GM19438 (cell line): ENCODE measurements around the gene SHROOM4.

Experiments
- ATAC-seq: cut with Tn5 transposase; IDR thresholded peaks from one replicate; pipeline ENCODE4 v1.9.1; 2021; ENCODE audit warnings: low read depth; ENCODE audit not compliant: unreplicated experiment

Gene SHROOM4

GRCh38 chrX:50813843-50814661, at the start of gene SHROOM4:
TSS of gene SHROOM4 (minus strand) at chrX:50814194. CDS start at chrX:50814018, 176 bp downstream.
- no peak for ATAC-seq

- ATAC-seq: no peak
Observed at GRCh38 chrX:50863471-50863870, 49.5 kb upstream of the SHROOM4 start.

- ATAC-seq: no peak
Observed at GRCh38 chrX:50860518-50860917, 46.5 kb upstream of the SHROOM4 start.

GRCh38 chrX:50858548-50858947, 44.6 kb upstream of the SHROOM4 start:
- ATAC-seq: no peak

GRCh38 chrX:50853399-50853798, 39.4 kb upstream of the SHROOM4 start:
- no peak for ATAC-seq

GRCh38 chrX:50852524-50852923, 38.5 kb upstream of the SHROOM4 start:
- ATAC-seq: no peak

GRCh38 chrX:50842221-50842620, 28.2 kb upstream of the SHROOM4 start:
- no peak for ATAC-seq

GRCh38 chrX:50839730-50840129, 25.7 kb upstream of the SHROOM4 start:
- no peak for ATAC-seq

- ATAC-seq: no peak
Observed at GRCh38 chrX:50838820-50839600, 25.0 kb upstream of the SHROOM4 start.

- ATAC-seq: no peak
Observed at GRCh38 chrX:50827996-50828395, 14.0 kb upstream of the SHROOM4 start.

GRCh38 chrX:50825825-50826224, 11.8 kb upstream of the SHROOM4 start:
- no peak for ATAC-seq

- ATAC-seq: no peak
Observed at GRCh38 chrX:50818986-50819385, 5.0 kb upstream of the SHROOM4 start.

GRCh38 chrX:50815120-50815519, 1.1 kb upstream of the SHROOM4 start:
- no peak for ATAC-seq

GRCh38 chrX:50814701-50815100, 707 bp upstream of the SHROOM4 start:
- ATAC-seq: no peak

- ATAC-seq: no peak
Observed at GRCh38 chrX:50812995-50813842, 775 bp downstream of the SHROOM4 start.

- ATAC-seq: no peak
Observed at GRCh38 chrX:50805276-50805675, 8.7 kb downstream of the SHROOM4 start.

GRCh38 chrX:50801135-50801534, 12.9 kb downstream of the SHROOM4 start:
- no peak for ATAC-seq

GRCh38 chrX:50799531-50799961, 14.4 kb downstream of the SHROOM4 start:
- no peak for ATAC-seq

- no peak for ATAC-seq
Observed at GRCh38 chrX:50798783-50799182, 15.2 kb downstream of the SHROOM4 start.

- no peak for ATAC-seq
Observed at GRCh38 chrX:50787099-50787498, 26.9 kb downstream of the SHROOM4 start.

- ATAC-seq: no peak
Observed at GRCh38 chrX:50780144-50780543, 33.9 kb downstream of the SHROOM4 start.
